ENCODE results near the gene HNRNPA2B1. TPM values are rescaled to one million over a fixed set of nuclear protein-coding genes. Genes with fewer than 3 reads are reported as not detected.
"Not testable (repeated sequence)": the region's sequence is repeated elsewhere in the genome, so short reads cannot be mapped to it uniquely, and the experiment has no call there.

HNRNPA2B1 gene
- polyA plus RNA-seq, 4 donors: 1,061 to 1,650 (median 1,619) TPM

GRCh38 chr7:26198781-26199169, 1.8 kb downstream of the HNRNPA2B1 start:
- DNase-seq (ENCODE audit: low read depth in 4 of 4, low spot score in 3 of 4): no peak

GRCh38 chr7:26198133-26198780, 2.3 kb downstream of the HNRNPA2B1 start:
- peak in 1 of 4 donors; percentile 46 for DNase-seq (ENCODE audit: low read depth in 4 of 4, low spot score in 3 of 4)

- DNase-seq (ENCODE audit: low read depth in 4 of 4, low spot score in 3 of 4): no peak
Measured at GRCh38 chr7:26197153-26198115, 3.1 kb downstream of the HNRNPA2B1 start.

DNA sequence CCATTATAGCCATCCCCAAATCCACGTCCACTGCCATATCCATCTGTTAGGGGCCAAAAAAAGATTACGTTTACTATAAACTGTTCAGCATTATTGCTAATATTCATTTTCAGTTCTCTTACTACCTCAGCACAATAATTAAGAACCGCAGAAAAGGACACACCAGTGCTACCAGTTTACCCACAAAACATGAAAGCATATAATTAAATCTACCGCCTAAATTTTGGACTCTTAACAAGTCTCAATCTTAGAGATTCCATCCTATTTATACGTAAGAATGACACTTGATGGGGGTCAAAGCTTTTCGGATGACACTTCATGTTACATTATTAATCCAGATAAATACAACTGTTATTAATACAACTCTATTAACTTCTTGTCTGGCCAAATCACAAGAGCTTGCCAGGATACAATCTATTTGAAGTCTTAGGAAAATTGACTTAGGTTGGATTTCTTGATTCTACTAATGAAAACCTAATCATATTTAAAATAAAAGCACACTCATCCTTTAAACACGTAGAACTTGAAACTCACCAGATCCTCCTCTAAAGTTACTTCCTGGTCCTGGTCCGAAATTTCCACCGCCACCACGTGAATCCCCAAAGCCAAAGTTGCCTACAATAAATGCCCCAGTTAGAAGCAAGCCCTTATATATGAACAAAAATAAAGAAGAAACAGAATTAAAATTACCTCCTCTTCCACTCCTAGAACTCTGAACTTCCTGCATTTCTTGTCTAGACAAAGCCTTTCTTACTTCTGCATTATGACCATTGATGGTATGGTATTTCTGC, 4.5 kb downstream of the HNRNPA2B1 start:
- DNase-seq (ENCODE audit: low read depth in 4 of 4, low spot score in 3 of 4): no peak

DNA sequence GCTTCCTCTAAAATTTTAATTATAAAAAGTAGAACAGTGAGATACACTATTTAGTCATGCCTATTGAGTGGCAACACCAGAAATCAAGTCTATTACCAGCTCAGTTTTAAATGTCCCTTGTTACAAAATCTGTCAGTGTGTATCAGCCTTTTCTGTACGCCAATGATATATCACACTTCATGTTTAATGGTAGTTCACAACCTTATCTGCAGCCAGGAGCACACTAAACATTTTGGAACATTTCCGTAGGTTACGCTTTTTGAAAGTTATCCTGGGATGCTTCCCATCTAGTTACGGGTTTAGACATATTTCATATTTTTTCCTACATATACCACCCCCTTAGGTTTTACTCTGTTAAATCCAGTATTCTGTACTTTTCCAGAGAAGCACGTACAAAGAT, 5.4 kb downstream of the HNRNPA2B1 start:
- DNase-seq (ENCODE audit: low read depth in 4 of 4, low spot score in 3 of 4): no peak

DNA sequence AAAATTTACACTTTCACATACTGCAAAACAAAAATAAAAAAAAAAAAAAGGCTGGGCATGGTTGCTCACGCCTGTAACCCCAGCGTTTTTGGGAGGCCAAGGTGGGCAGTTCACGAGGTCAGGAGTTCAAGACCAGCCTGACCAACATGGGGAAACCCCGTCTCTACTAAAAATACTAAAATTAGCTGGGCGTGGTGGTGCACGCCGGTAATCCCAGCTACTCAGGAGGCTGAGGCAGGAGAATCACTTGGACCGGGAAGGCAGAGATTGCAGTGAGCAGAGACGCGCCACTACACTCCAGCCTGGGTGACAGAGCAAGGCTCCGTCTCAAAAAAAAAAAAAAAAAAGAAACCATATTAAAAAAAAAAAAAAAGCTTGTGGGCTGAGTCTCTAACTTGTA, 5.8 kb downstream of the HNRNPA2B1 start:
- DNase-seq (ENCODE audit: low read depth in 4 of 4, low spot score in 3 of 4): not testable (repeated sequence)

DNA sequence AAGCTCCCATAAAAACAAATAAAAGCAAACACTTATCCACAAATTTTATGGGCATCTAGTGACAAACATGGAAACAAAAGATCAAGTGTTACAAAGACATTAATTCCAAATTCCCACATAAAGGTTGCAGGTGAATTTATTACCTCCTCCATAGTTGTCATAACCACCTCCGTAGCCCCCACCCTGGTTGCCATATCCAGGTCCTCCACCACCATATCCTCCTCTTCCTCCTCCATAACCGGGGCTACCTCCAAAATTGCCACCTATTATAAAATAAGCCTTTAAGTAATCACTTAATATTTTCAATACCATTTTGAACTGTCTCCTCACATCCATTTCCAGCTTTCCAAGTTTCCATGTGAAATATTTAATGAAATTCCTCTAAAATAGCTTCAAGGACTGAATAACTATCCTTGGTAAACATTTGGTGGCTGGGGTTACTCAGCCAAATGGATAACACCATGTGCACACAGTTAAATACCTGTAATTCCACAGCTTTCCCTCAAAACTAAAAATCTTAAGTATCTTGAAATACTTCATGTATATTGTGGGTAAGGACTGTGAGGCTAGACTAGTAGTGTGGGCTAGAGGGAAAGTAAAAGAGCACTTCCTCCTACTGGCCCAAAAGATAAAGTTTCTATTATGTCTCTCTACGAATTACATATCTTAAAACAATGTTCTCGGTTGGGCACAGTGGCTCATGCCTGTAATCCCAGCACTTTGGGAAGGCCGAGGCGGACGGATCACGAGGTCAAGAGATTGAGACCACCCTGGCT, 6.9 kb downstream of the HNRNPA2B1 start:
- no peak for DNase-seq (ENCODE audit: low read depth in 4 of 4, low spot score in 3 of 4)

DNA sequence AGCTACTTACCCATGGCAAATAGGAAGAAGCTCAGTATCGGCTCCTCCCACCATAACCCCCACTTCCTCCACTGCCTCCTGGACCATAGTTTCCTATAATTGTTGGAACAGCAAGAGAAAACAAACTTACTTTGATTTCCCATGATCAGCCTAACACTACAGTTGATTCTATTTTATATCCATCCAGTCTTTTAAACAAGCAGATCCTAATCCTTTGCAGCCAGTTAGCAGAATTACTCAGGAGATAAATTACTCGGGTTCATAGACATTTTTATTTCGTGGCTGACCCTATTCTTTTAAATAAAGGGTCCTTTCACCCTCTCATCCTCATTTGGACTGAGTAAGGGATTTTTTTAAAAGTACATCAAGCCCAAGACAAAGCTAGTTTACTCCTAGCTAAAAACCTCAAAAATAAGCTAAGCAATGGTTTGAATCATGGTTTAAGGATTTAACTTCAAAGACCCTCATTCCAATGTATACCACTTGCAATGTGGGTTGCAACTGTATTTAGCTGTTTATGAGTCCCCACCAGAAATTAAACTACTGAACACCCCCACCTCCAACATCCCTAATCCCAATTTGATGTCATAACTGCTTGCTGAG, 8.0 kb downstream of the HNRNPA2B1 start:
- no peak for DNase-seq (ENCODE audit: low read depth in 4 of 4, low spot score in 3 of 4)

GRCh38 chr7:26191974-26192479, 8.5 kb downstream of the HNRNPA2B1 start:
- no peak for DNase-seq (ENCODE audit: low read depth in 4 of 4, low spot score in 3 of 4)

GRCh38 chr7:26191233-26191973, 9.1 kb downstream of the HNRNPA2B1 start:
- no peak for DNase-seq (ENCODE audit: low read depth in 4 of 4, low spot score in 3 of 4)

- no peak for DNase-seq (ENCODE audit: low read depth in 4 of 4, low spot score in 3 of 4)
Measured at GRCh38 chr7:26190417-26190869, 10.1 kb downstream of the HNRNPA2B1 start.

DNA sequence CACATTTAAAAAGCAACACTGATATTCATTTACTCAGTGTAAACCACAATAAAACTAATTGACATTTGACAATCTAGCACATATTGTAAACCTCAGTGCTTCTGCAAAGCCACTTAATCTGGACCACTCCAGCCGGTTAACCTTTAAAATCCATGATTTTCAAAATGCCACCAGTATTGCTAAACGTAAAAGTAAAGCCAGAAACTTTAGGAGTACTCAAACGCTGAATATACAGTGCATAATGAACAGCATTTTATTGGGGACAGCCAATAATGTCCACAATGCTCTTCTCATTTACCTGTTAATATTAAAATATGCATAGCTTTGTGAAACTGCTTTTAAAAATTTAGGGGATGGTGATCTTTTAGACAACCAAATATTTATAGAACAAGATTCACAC, 10.8 kb downstream of the HNRNPA2B1 start:
- no peak for DNase-seq (ENCODE audit: low read depth in 4 of 4, low spot score in 3 of 4)

GRCh38 chr7:26188957-26189541, 11.5 kb downstream of the HNRNPA2B1 start:
- DNase-seq (ENCODE audit: low read depth in 4 of 4, low spot score in 3 of 4): no peak

DNA sequence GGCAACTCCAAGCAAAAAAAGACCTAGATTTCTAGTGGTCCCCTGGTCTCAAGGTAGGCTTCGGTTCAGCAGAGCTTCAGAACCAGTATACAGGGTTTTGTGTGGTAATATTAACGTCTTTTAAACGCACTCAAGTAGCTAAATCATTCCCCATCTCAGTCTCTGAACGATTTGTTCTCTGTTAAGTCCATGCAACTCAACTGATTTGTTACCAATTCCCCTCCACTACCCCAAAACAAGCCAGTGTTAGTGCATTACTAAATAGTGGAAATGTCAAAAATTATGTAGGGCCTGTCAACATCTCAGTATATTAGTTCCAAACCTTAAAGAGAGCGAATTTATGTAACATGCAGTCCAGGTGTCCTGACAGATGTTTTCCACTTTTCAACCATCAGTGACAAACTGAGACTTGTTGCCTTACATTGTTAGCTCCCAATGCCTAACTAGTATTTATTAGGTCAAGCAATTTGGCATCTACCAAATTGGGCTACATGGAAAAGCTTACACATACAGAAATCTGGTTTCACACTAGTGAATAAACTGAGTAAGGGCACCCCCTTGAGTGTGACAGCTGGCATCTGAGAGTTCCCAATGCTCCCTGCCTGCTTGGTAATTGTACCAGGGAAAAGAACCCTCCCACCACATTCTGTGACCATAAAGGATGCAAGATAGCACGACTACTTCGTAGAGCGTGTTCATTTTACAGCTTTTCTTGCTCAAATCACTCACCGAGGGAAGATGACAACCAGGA, 12.2 kb downstream of the HNRNPA2B1 start:
- DNase-seq (ENCODE audit: low read depth in 4 of 4, low spot score in 3 of 4): no peak

- no peak for DNase-seq (ENCODE audit: low read depth in 4 of 4, low spot score in 3 of 4)
Measured at GRCh38 chr7:26187380-26188205, 13.0 kb downstream of the HNRNPA2B1 start.

DNA sequence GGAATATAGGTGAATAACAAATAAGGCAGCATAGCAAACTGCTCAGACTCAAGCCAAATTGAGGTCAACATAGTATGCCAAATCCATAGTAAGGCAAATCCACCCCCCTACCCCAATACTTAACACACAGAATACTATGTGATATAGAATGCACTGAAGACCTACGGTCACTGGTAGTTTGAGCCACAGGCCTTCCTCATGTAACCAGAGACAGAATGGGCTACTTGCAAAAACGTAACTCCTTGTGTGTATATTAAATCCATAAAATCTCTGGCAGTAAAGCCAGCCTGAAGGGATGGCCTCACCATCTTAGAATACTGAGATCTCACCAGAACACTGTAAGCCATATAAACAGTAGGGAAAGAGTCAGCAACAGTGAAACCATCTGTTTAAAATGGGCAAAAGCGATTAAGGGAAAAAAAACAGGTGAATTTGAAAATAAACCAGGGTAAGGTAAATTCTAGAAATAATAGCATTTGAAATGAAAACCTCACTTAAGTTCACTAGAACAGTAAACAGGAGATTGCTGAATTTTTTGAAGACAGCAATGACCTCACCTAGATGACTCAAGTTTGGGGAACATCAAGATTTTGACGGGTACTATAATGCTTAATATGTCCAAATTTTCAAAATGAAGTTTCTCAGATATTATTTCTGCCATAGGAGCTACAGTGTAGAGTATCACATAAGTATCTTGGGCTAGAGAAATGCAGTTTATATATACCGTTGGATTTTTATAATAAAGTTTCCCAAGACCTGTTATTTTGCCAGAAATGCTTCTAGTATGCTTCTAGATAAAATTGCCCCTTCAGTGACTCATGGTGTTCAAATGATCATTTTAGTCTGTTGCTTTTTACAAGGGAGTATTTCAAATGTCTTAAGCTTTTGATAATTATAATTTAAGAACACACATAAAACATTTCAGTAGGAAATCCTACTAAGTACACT, 13.9 kb downstream of the HNRNPA2B1 start:
- no peak for DNase-seq (ENCODE audit: low read depth in 4 of 4, low spot score in 3 of 4)

Data from left renal pelvis (tissue), 4 donors.